ENCODE results near the gene PRUNE1.

DNA sequence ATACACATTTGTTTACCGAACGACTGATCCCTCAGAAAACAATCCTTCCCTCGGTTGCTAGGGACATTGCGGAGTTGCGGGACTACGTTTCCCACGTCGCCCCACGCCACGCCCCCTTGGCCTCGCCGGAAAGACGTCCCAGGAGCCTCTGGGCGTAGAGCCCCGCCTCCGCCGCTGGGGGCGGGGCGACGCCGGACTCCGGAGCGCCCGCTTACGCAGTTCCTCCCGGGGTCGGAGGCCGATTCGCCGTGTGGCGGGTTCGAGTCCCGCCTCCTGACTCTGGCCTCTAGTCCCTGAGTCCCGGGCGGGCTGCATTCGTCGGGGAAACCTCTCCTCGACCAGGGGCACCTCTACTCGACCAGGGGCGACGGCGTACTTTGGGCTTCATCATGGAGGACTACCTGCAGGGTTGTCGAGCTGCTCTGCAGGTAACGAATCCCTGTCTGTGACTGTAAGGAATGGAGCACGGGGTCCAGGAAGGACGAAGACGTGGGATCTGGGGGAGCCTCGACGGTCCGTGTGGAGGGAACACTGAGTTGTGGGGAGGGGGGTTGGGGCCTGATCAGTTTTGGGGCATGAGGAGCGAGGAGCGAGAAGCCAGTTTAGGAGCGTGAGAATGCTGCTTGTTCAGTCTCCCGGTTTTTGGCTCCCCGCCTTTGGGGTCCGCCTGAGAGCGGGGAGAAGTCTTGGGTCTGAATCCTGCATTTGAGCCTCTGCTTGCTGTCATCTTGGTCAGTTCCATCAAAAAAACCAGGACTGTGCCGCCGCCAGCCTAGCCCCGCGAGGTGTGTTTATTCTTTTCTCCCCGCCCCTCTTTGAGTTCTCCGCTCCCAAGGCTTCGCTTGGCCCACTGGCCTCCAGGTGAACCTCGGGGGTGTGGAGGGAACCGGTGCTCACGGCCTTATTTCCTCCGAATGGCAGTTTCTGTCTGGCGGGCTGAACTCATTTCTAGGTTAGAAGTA, at the start of gene PRUNE1:
- TF ChIP-seq, protein P1, sequence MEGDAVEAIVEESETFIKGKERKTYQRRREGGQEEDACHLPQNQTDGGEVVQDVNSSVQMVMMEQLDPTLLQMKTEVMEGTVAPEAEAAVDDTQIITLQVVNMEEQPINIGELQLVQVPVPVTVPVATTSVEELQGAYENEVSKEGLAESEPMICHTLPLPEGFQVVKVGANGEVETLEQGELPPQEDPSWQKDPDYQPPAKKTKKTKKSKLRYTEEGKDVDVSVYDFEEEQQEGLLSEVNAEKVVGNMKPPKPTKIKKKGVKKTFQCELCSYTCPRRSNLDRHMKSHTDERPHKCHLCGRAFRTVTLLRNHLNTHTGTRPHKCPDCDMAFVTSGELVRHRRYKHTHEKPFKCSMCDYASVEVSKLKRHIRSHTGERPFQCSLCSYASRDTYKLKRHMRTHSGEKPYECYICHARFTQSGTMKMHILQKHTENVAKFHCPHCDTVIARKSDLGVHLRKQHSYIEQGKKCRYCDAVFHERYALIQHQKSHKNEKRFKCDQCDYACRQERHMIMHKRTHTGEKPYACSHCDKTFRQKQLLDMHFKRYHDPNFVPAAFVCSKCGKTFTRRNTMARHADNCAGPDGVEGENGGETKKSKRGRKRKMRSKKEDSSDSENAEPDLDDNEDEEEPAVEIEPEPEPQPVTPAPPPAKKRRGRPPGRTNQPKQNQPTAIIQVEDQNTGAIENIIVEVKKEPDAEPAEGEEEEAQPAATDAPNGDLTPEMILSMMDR (IDR thresholded peaks at IDR 0.05) = peak in 2 of 12 donors; percentile 9
- peak; percentile 56 to 83 for TF ChIP-seq POLR2A (IDR thresholded peaks at IDR 0.05)
